Mesothelial cell of epicardium (in vitro differentiated cells): Measurements from ENCODE around the gene HPSE2. TPM values are rescaled to one million over a fixed set of nuclear protein-coding genes. Genes with fewer than 3 reads are reported as not detected.

Source experiments
- DNase-seq, 2 experiments: peaks; one replicate each; pipeline ENCODE4 v3.0.0; 2021; ENCODE audit warnings: low spot score in 2 of 2; ENCODE audit not compliant: unreplicated experiment in 2 of 2
- H3K27ac Mint-ChIP-seq: 2 replicates; pipeline ENCODE4 v1.8.0; 2021; ENCODE audit warnings: mixed read lengths
- H3K27me3 Mint-ChIP-seq: 2 replicates; pipeline ENCODE4 v1.8.0; 2021; ENCODE audit warnings: low read depth, mixed read lengths
- H3K36me3 Mint-ChIP-seq: 2 replicates; pipeline ENCODE4 v1.8.0; 2021; ENCODE audit warnings: mixed read lengths
- H3K4me1 Mint-ChIP-seq: 2 replicates; pipeline ENCODE4 v1.8.0; 2021; ENCODE audit warnings: mixed read lengths
- H3K4me3 Mint-ChIP-seq: 2 replicates; pipeline ENCODE4 v1.8.0; 2021; ENCODE audit warnings: mild to moderate bottlenecking, moderate library complexity, mixed read lengths
- H3K9me3 Mint-ChIP-seq: 2 replicates; pipeline ENCODE4 v1.8.0; 2021; ENCODE audit warnings: mixed read lengths
- total RNA-seq: library from RNA; stranded (reverse); gene quantifications from 3 replicates; pipeline ENCODE4 v1.2.1, GENCODE V29; 2021
- TF ChIP-seq, protein P1 (sequence below): fragments of 200-600 bp; sonication (generic); IDR thresholded peaks from one replicate; pipeline ENCODE4 v1.5.0; 2021; ENCODE audit warnings: antibody characterized with exemption; ENCODE audit not compliant: unreplicated experiment

The HPSE2 gene
- total RNA-seq, 1 donor from 2014 or later, result 2.3 TPM

GRCh38 chr10:98444314-98445006 lies 791.2 kb downstream of the HPSE2 start:
- H3K9me3 Mint-ChIP-seq, result no peaks in the 10 kb centered on the region
- no peak overlapping the region for H3K27ac Mint-ChIP-seq
- DNase-seq, result no peak
- H3K36me3 Mint-ChIP-seq, result peaks cover 31% of the 10 kb centered on the region
- TF ChIP-seq, protein P1, sequence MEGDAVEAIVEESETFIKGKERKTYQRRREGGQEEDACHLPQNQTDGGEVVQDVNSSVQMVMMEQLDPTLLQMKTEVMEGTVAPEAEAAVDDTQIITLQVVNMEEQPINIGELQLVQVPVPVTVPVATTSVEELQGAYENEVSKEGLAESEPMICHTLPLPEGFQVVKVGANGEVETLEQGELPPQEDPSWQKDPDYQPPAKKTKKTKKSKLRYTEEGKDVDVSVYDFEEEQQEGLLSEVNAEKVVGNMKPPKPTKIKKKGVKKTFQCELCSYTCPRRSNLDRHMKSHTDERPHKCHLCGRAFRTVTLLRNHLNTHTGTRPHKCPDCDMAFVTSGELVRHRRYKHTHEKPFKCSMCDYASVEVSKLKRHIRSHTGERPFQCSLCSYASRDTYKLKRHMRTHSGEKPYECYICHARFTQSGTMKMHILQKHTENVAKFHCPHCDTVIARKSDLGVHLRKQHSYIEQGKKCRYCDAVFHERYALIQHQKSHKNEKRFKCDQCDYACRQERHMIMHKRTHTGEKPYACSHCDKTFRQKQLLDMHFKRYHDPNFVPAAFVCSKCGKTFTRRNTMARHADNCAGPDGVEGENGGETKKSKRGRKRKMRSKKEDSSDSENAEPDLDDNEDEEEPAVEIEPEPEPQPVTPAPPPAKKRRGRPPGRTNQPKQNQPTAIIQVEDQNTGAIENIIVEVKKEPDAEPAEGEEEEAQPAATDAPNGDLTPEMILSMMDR, result no peak
- H3K4me1 Mint-ChIP-seq, result peaks cover 7% of the 10 kb centered on the region
- H3K4me3 Mint-ChIP-seq, result no peak overlapping the region
- H3K27me3 Mint-ChIP-seq, result no peaks in the 10 kb centered on the region

DNA sequence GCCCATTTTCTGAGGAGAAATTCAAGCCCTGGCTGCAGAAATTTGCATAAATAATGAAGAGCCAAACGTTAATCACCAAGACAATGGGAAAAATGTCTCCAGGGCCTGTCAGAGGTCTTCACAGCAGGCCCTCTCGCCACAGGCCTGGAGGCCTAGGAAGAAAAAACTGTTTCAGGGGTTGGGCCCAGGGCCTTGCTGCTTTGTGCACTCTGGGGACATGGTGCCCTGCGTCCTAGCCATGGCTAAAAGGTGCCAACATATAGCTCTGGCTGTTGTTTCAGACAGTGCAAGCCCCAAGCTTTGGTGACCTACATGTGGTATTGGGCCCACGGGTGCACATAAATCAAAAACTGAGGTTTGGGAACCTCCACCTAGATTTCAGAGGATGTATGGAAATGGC lies 796.9 kb downstream of the HPSE2 start:
- Mint-ChIP-seq H3K4me1 (no peaks in the 10 kb centered on the region), H3K36me3 (peaks cover 49% of the 10 kb centered on the region)

GRCh38 chr10:98436704-98437103 lies 798.9 kb downstream of the HPSE2 start:
- no peak overlapping the region for H3K27ac Mint-ChIP-seq
- no peaks in the 10 kb centered on the region for H3K27me3 Mint-ChIP-seq
- no peak overlapping the region for H3K4me3 Mint-ChIP-seq
- DNase-seq, result no peak
- no peaks in the 10 kb centered on the region for H3K4me1 Mint-ChIP-seq
- peaks cover 54% of the 10 kb centered on the region for H3K36me3 Mint-ChIP-seq
- TF ChIP-seq, protein P1, result no peak
- peaks cover 10% of the 10 kb centered on the region for H3K9me3 Mint-ChIP-seq

More for the DNA sequence above, 796.9 kb downstream of the HPSE2 start:
- H3K4me3 Mint-ChIP-seq, result no peak overlapping the region
- no peak for DNase-seq
- no peak overlapping the region for H3K27ac Mint-ChIP-seq
- H3K9me3 Mint-ChIP-seq, result no peaks in the 10 kb centered on the region
- H3K27me3 Mint-ChIP-seq, result no peaks in the 10 kb centered on the region
- TF ChIP-seq, protein P1, result no peak

DNA sequence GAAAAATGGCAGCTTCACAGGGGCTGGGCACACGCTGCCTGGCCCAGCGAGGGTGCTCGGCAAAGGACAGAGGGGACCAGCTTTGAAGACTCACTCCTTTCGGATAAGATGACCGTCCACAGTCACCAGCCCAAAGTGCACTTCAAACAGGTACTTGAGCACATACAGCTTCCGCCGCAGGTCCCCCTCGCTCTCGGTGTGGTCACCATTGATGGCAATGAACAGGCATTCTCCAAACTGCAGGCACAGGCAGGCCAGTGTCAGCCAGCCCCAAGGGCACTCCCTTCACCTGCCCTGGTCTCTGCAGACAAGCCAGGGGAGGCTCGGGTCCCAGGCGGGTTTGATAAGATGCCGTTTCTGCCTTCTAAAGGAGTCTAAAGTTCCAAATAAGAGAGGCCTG lies 800.5 kb downstream of the HPSE2 start:
- no peaks in the 10 kb centered on the region for H3K27me3 Mint-ChIP-seq

DNA sequence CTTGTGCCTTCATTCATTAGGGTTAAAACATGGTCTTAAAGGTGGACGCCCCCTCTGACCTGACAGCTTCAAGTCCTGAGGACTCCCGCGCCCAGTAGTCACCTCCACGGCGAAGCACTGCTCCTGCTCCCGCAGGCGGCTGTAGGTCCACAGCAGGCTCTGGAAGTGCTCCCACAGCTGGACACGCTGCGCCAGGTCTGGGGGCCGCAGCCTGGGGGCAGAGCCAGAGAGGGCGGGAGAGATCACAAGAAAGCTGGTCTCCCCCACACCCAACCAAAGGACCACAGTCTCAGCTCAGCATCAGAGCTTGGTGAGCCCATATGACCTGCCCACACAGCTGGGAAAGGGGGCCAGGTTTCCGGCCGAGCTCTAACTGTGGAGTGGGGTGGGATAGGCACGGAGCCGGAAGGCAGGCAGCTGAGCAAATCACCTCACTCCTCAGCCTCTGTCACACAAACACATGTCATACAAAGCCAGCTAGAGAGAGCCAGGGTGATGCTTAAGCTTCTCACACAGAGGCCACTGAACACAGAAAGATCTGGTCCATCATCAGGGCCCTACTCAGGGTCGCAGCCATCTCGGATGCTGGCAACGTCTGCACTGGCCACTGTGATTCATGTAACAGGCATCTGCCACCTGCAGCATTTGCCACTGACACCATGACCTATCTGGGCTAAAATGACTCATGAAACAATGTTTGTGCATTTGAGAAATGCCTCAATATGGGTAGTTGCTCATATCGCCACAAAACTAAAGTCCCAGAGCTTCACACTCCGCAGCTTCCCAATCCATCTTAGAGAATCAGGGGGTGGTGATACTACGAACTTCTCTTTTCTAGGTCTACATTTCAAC lies 801.5 kb downstream of the HPSE2 start:
- Mint-ChIP-seq H3K27me3 (no peaks in the 10 kb centered on the region), H3K4me1 (no peaks in the 10 kb centered on the region), H3K4me3 (no peak overlapping the region), H3K36me3 (peaks cover 52% of the 10 kb centered on the region), H3K9me3 (peaks cover 15% of the 10 kb centered on the region), H3K27ac (no peak overlapping the region)
- no peak for DNase-seq
- TF ChIP-seq, protein P1, result no peak

More for the DNA sequence above, 800.5 kb downstream of the HPSE2 start:
- Mint-ChIP-seq H3K4me1 (no peaks in the 10 kb centered on the region), H3K27ac (no peak overlapping the region), H3K4me3 (no peak overlapping the region), H3K36me3 (peaks cover 63% of the 10 kb centered on the region), H3K9me3 (peaks cover 15% of the 10 kb centered on the region)
- DNase-seq, result no peak
- TF ChIP-seq, protein P1, result no peak
